ENCODE data around the gene RASSF9.

The RASSF9 gene

DNA sequence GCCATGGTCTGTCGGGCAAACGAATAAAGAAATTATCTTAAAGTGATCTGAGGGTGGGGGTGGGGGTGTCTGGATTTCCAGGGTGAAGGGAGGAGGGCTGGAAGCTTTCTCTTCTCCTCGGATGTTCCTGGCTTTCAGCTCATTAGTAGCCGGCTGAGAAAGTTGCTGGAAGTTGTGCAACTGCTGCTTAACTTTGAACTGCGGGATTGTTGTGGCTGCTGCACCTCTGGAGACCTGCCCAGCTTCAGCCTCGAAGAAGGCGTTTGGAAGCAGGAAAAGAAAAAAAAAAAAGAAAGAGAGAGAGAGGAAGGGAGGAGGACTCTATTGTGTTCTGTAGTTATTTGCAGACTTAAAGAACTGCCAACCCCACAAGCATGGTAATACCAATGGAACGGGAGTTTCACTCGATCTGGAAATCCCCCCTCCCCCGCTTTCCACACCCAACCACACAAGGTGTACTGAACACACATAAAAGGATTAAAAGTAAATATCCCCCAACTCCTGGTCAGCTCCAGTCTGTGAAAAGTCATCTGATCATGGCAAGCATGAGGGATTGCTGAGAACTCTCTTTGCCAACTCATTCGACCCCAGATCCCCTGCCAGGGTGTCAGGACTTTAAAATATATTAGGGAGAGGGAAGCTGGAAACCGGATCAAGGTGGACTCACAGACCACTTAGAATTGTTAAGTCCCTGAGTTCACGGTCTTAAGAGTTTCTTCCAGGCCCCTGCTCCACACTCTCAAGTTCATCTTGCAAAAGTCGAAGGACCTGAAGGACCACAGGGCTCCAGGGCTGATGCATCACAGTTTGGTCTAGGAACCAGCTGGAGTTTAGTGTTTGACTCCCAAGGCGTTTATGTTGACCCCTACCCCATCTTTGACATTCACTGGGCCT, at the start of gene RASSF9:
TSS of gene RASSF9 (minus strand) at position 213 of the 894 bp plus-strand sequence. CDS start at position 5, 208 bp downstream.
- H3K4me3 ChIP-seq (replicated peaks; ENCODE audit: low read depth, low read length), result no peak within 1 kb of the TSS
- no peak for DNase-seq (ENCODE audit: extremely low read depth, insufficient read length)
- no peaks in the 10 kb centered on the region for H3K36me3 ChIP-seq (ENCODE audit: control insufficient read depth, insufficient read depth, low read length)
- no peak for TF ChIP-seq CTCF (IDR thresholded peaks at IDR 0.05; ENCODE audit: insufficient read depth, low read length, poor library complexity, severe bottlenecking)
- H3K27me3 ChIP-seq (replicated peaks; ENCODE audit: control insufficient read depth, insufficient read depth, low read length), result no peaks in the 10 kb centered on the region

GRCh38 chr12:85883763-85884162, 47.6 kb upstream of the RASSF9 start:
- H3K27me3 ChIP-seq (replicated peaks; ENCODE audit: control insufficient read depth, insufficient read depth, low read length), result no peaks in the 10 kb centered on the region
- no peaks in the 10 kb centered on the region for H3K36me3 ChIP-seq (ENCODE audit: control insufficient read depth, insufficient read depth, low read length)
- H3K4me3 ChIP-seq (replicated peaks; ENCODE audit: low read depth, low read length), result no peak overlapping the region
- DNase-seq (ENCODE audit: extremely low read depth, insufficient read length), result no peak
- no peak for TF ChIP-seq CTCF (IDR thresholded peaks at IDR 0.05; ENCODE audit: insufficient read depth, low read length, poor library complexity, severe bottlenecking)

GRCh38 chr12:85877459-85877858, 41.2 kb upstream of the RASSF9 start:
- H3K4me3 ChIP-seq (replicated peaks; ENCODE audit: low read depth, low read length), result no peak overlapping the region
- H3K27me3 ChIP-seq (replicated peaks; ENCODE audit: control insufficient read depth, insufficient read depth, low read length), result no peaks in the 10 kb centered on the region
- H3K36me3 ChIP-seq (ENCODE audit: control insufficient read depth, insufficient read depth, low read length), result no peaks in the 10 kb centered on the region
- no peak for DNase-seq (ENCODE audit: extremely low read depth, insufficient read length)
- TF ChIP-seq CTCF (IDR thresholded peaks at IDR 0.05; ENCODE audit: insufficient read depth, low read length, poor library complexity, severe bottlenecking), result no peak

DNA sequence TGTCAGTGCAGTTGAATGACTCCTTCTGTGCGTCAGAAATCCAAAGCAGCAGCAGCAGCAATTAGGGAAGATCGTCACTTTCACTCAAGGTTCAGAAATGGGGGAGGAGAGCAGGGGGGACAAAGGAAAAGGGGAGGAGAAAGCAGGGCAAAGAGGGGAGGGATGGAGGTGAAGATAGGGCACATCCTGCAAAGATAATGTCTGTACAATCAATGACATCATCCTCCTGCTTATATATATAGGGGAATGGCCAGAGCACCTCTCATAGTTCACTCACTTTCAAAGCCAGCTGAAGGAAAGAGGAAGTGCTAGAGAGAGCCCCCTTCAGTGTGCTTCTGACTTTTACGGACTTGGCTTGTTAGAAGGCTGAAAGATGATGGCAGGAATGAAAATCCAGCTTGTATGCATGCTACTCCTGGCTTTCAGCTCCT, 37.8 kb upstream of the RASSF9 start, which contains the start of gene NTS:
TSS of gene NTS (plus strand) at position 265 of the 431 bp plus-strand sequence. CDS start at position 374, 109 bp downstream.
- TF ChIP-seq CTCF (IDR thresholded peaks at IDR 0.05; ENCODE audit: insufficient read depth, low read length, poor library complexity, severe bottlenecking), result peak; percentile 11
- no peaks in the 10 kb centered on the region for H3K27me3 ChIP-seq (replicated peaks; ENCODE audit: control insufficient read depth, insufficient read depth, low read length)
- DNase-seq (ENCODE audit: extremely low read depth, insufficient read length), result no peak
- no peaks in the 10 kb centered on the region for H3K36me3 ChIP-seq (ENCODE audit: control insufficient read depth, insufficient read depth, low read length)
- H3K4me3 ChIP-seq (replicated peaks; ENCODE audit: low read depth, low read length), result no peak within 1 kb of the TSS

DNA sequence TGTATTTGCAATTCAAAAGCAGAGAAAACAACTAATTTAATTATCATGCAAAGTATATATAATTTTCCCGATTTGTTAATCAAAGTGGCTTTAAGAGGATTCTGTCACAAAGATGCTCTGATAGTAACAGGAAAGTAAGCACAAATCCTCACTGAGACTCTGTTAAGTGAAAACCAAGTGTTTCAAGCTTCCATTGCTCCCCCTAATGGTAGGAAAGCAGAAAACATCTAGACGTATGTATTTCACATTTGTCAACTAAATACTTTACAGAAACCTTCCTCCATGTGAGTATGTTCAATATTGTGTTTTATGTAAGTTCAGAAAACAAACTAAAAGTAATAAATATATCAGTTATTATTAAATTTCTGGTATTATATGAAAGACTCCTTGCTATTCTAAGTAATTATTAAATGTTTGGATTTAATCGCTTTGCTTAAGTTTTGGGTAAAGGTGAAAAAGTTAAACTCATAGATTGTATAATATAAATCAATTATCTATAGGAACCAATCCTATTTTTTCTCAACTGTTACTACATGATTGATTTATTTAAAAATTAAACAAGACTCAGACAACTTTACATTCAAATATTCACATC, 36.4 kb upstream of the RASSF9 start:
- peak; percentile 72 for TF ChIP-seq CTCF (IDR thresholded peaks at IDR 0.05; ENCODE audit: insufficient read depth, low read length, poor library complexity, severe bottlenecking)
- Histone ChIP-seq H3K27me3 (replicated peaks; ENCODE audit: control insufficient read depth, insufficient read depth, low read length) (no peaks in the 10 kb centered on the region), H3K36me3 (ENCODE audit: control insufficient read depth, insufficient read depth, low read length) (no peaks in the 10 kb centered on the region), H3K4me3 (replicated peaks; ENCODE audit: low read depth, low read length) (no peak overlapping the region)
- DNase-seq (ENCODE audit: extremely low read depth, insufficient read length), result peak; percentile 9
